Measurements from ENCODE around the gene SPOCK1.

SPOCK1 gene

GRCh38 chr5:137402436-137403187 lies 96.5 kb downstream of the SPOCK1 start:
- Histone ChIP-seq H3K4me3 (ENCODE audit: low read depth in 1 of 5, low read length in 5 of 5) (no peak overlapping the region), H3K36me3 (ENCODE audit: control insufficient read depth in 5 of 5, insufficient read depth in 5 of 5, low read length in 5 of 5) (no peaks in the 10 kb centered on the region), H3K27ac (ENCODE audit: low read depth, low read length) (no peak overlapping the region), H3K4me1 (ENCODE audit: control insufficient read depth in 5 of 5, insufficient read depth in 5 of 5, low read length in 5 of 5) (peaks cover 0 to 5% (median 0%) of the 10 kb centered on the region in 5 donors), H3K9me3 (ENCODE audit: control insufficient read depth in 5 of 5, low read length in 5 of 5) (no peaks in the 10 kb centered on the region), H3K27me3 (ENCODE audit: control insufficient read depth in 5 of 5, insufficient read depth in 4 of 5, low read length in 5 of 5) (peaks cover 0 to 2% (median 0%) of the 10 kb centered on the region in 5 donors), H3K9ac (ENCODE audit: low read length in 5 of 5) (no peak overlapping the region)

GRCh38 chr5:137401946-137402345 lies 97.2 kb downstream of the SPOCK1 start:
- Histone ChIP-seq H3K4me3 (ENCODE audit: low read depth in 1 of 5, low read length in 5 of 5) (no peak overlapping the region), H3K27me3 (ENCODE audit: control insufficient read depth in 5 of 5, insufficient read depth in 4 of 5, low read length in 5 of 5) (peaks cover 0 to 2% (median 0%) of the 10 kb centered on the region in 5 donors), H3K27ac (ENCODE audit: low read depth, low read length) (no peak overlapping the region)

GRCh38 chr5:137400571-137400970 lies 98.6 kb downstream of the SPOCK1 start:
- Histone ChIP-seq H3K27me3 (ENCODE audit: control insufficient read depth in 5 of 5, insufficient read depth in 4 of 5, low read length in 5 of 5) (peaks cover 0 to 2% (median 0%) of the 10 kb centered on the region in 5 donors), H3K9me3 (ENCODE audit: control insufficient read depth in 5 of 5, low read length in 5 of 5) (no peaks in the 10 kb centered on the region), H3K4me3 (ENCODE audit: low read depth in 1 of 5, low read length in 5 of 5) (no peak overlapping the region), H3K27ac (ENCODE audit: low read depth, low read length) (no peak overlapping the region), H3K4me1 (ENCODE audit: control insufficient read depth in 5 of 5, insufficient read depth in 5 of 5, low read length in 5 of 5) (peaks cover 0 to 5% (median 0%) of the 10 kb centered on the region in 5 donors), H3K9ac (ENCODE audit: low read length in 5 of 5) (no peak overlapping the region), H3K36me3 (ENCODE audit: control insufficient read depth in 5 of 5, insufficient read depth in 5 of 5, low read length in 5 of 5) (no peaks in the 10 kb centered on the region)

More at GRCh38 chr5:137401946-137402345, 97.2 kb downstream of the SPOCK1 start:
- H3K9ac ChIP-seq (ENCODE audit: low read length in 5 of 5) = no peak overlapping the region
- H3K36me3 ChIP-seq (ENCODE audit: control insufficient read depth in 5 of 5, insufficient read depth in 5 of 5, low read length in 5 of 5) = no peaks in the 10 kb centered on the region
- H3K9me3 ChIP-seq (ENCODE audit: control insufficient read depth in 5 of 5, low read length in 5 of 5) = no peaks in the 10 kb centered on the region
- H3K4me1 ChIP-seq (ENCODE audit: control insufficient read depth in 5 of 5, insufficient read depth in 5 of 5, low read length in 5 of 5) = peaks cover 0 to 5% (median 0%) of the 10 kb centered on the region in 5 donors

GRCh38 chr5:137399911-137400310 lies 99.2 kb downstream of the SPOCK1 start:
- no peaks in the 10 kb centered on the region for H3K36me3 ChIP-seq (ENCODE audit: control insufficient read depth in 5 of 5, insufficient read depth in 5 of 5, low read length in 5 of 5)
- H3K27ac ChIP-seq (ENCODE audit: low read depth, low read length) = no peak overlapping the region
- H3K4me3 ChIP-seq (ENCODE audit: low read depth in 1 of 5, low read length in 5 of 5) = no peak overlapping the region
- no peak overlapping the region for H3K9ac ChIP-seq (ENCODE audit: low read length in 5 of 5)
- no peaks in the 10 kb centered on the region for H3K9me3 ChIP-seq (ENCODE audit: control insufficient read depth in 5 of 5, low read length in 5 of 5)
- H3K27me3 ChIP-seq (ENCODE audit: control insufficient read depth in 5 of 5, insufficient read depth in 4 of 5, low read length in 5 of 5) = peaks cover 0 to 2% (median 0%) of the 10 kb centered on the region in 5 donors
- peaks cover 0 to 5% (median 0%) of the 10 kb centered on the region in 5 donors for H3K4me1 ChIP-seq (ENCODE audit: control insufficient read depth in 5 of 5, insufficient read depth in 5 of 5, low read length in 5 of 5)

- H3K9me3 ChIP-seq (ENCODE audit: control insufficient read depth in 5 of 5, low read length in 5 of 5) = no peaks in the 10 kb centered on the region
- no peak overlapping the region for H3K27ac ChIP-seq (ENCODE audit: low read depth, low read length)
- H3K4me3 ChIP-seq (ENCODE audit: low read depth in 1 of 5, low read length in 5 of 5) = no peak overlapping the region
- H3K4me1 ChIP-seq (ENCODE audit: control insufficient read depth in 5 of 5, insufficient read depth in 5 of 5, low read length in 5 of 5) = peaks cover 0 to 5% (median 0%) of the 10 kb centered on the region in 5 donors
- H3K9ac ChIP-seq (ENCODE audit: low read length in 5 of 5) = no peak overlapping the region
- peaks cover 0 to 2% (median 0%) of the 10 kb centered on the region in 5 donors for H3K27me3 ChIP-seq (ENCODE audit: control insufficient read depth in 5 of 5, insufficient read depth in 4 of 5, low read length in 5 of 5)
- H3K36me3 ChIP-seq (ENCODE audit: control insufficient read depth in 5 of 5, insufficient read depth in 5 of 5, low read length in 5 of 5) = no peaks in the 10 kb centered on the region
These were observed 100.4 kb downstream of the SPOCK1 start for GRCh38 chr5:137398751-137399150.

- H3K36me3 ChIP-seq (ENCODE audit: control insufficient read depth in 5 of 5, insufficient read depth in 5 of 5, low read length in 5 of 5) = no peaks in the 10 kb centered on the region
- no peak overlapping the region for H3K27ac ChIP-seq (ENCODE audit: low read depth, low read length)
- H3K4me3 ChIP-seq (ENCODE audit: low read depth in 1 of 5, low read length in 5 of 5) = no peak overlapping the region
- no peak overlapping the region for H3K9ac ChIP-seq (ENCODE audit: low read length in 5 of 5)
- H3K27me3 ChIP-seq (ENCODE audit: control insufficient read depth in 5 of 5, insufficient read depth in 4 of 5, low read length in 5 of 5) = peaks cover 0 to 2% (median 0%) of the 10 kb centered on the region in 5 donors
- peaks cover 0 to 5% (median 0%) of the 10 kb centered on the region in 5 donors for H3K4me1 ChIP-seq (ENCODE audit: control insufficient read depth in 5 of 5, insufficient read depth in 5 of 5, low read length in 5 of 5)
- H3K9me3 ChIP-seq (ENCODE audit: control insufficient read depth in 5 of 5, low read length in 5 of 5) = no peaks in the 10 kb centered on the region
These were observed 101.0 kb downstream of the SPOCK1 start for GRCh38 chr5:137398154-137398553.

GRCh38 chr5:137395011-137395755 lies 103.9 kb downstream of the SPOCK1 start:
- peaks cover 0 to 5% (median 0%) of the 10 kb centered on the region in 5 donors for H3K4me1 ChIP-seq (ENCODE audit: control insufficient read depth in 5 of 5, insufficient read depth in 5 of 5, low read length in 5 of 5)
- no peak overlapping the region for H3K9ac ChIP-seq (ENCODE audit: low read length in 5 of 5)
- no peak overlapping the region for H3K27ac ChIP-seq (ENCODE audit: low read depth, low read length)
- no peak overlapping the region for H3K4me3 ChIP-seq (ENCODE audit: low read depth in 1 of 5, low read length in 5 of 5)
- peaks cover 0 to 2% (median 0%) of the 10 kb centered on the region in 5 donors for H3K27me3 ChIP-seq (ENCODE audit: control insufficient read depth in 5 of 5, insufficient read depth in 4 of 5, low read length in 5 of 5)
- no peaks in the 10 kb centered on the region for H3K36me3 ChIP-seq (ENCODE audit: control insufficient read depth in 5 of 5, insufficient read depth in 5 of 5, low read length in 5 of 5)
- H3K9me3 ChIP-seq (ENCODE audit: control insufficient read depth in 5 of 5, low read length in 5 of 5) = peaks cover 0 to 4% (median 0%) of the 10 kb centered on the region in 5 donors

- Histone ChIP-seq H3K36me3 (ENCODE audit: control insufficient read depth in 5 of 5, insufficient read depth in 5 of 5, low read length in 5 of 5) (no peaks in the 10 kb centered on the region), H3K4me1 (ENCODE audit: control insufficient read depth in 5 of 5, insufficient read depth in 5 of 5, low read length in 5 of 5) (peaks cover 0 to 5% (median 0%) of the 10 kb centered on the region in 5 donors), H3K9ac (ENCODE audit: low read length in 5 of 5) (no peak overlapping the region), H3K27ac (ENCODE audit: low read depth, low read length) (no peak overlapping the region), H3K9me3 (ENCODE audit: control insufficient read depth in 5 of 5, low read length in 5 of 5) (peaks cover 0 to 4% (median 0%) of the 10 kb centered on the region in 5 donors), H3K4me3 (ENCODE audit: low read depth in 1 of 5, low read length in 5 of 5) (no peak overlapping the region), H3K27me3 (ENCODE audit: control insufficient read depth in 5 of 5, insufficient read depth in 4 of 5, low read length in 5 of 5) (no peaks in the 10 kb centered on the region)
These were observed 104.7 kb downstream of the SPOCK1 start for GRCh38 chr5:137394380-137394779.

GRCh38 chr5:137393196-137393993 lies 105.7 kb downstream of the SPOCK1 start:
- no peak overlapping the region for H3K9ac ChIP-seq (ENCODE audit: low read length in 5 of 5)
- H3K4me1 ChIP-seq (ENCODE audit: control insufficient read depth in 5 of 5, insufficient read depth in 5 of 5, low read length in 5 of 5) = no peaks in the 10 kb centered on the region

More at GRCh38 chr5:137393196-137393993, 105.7 kb downstream of the SPOCK1 start:
- Histone ChIP-seq H3K27ac (ENCODE audit: low read depth, low read length) (no peak overlapping the region), H3K4me3 (ENCODE audit: low read depth in 1 of 5, low read length in 5 of 5) (no peak overlapping the region), H3K27me3 (ENCODE audit: control insufficient read depth in 5 of 5, insufficient read depth in 4 of 5, low read length in 5 of 5) (peaks cover 0 to 3% (median 0%) of the 10 kb centered on the region in 5 donors), H3K9me3 (ENCODE audit: control insufficient read depth in 5 of 5, low read length in 5 of 5) (peaks cover 0 to 4% (median 0%) of the 10 kb centered on the region in 5 donors), H3K36me3 (ENCODE audit: control insufficient read depth in 5 of 5, insufficient read depth in 5 of 5, low read length in 5 of 5) (no peaks in the 10 kb centered on the region)
